Measurements from ENCODE around the gene DGCR6L.
"Not testable (repeated sequence)": the region's sequence is repeated elsewhere in the genome, so short reads cannot be mapped to it uniquely, and the experiment has no call there.

DGCR6L gene

DNA sequence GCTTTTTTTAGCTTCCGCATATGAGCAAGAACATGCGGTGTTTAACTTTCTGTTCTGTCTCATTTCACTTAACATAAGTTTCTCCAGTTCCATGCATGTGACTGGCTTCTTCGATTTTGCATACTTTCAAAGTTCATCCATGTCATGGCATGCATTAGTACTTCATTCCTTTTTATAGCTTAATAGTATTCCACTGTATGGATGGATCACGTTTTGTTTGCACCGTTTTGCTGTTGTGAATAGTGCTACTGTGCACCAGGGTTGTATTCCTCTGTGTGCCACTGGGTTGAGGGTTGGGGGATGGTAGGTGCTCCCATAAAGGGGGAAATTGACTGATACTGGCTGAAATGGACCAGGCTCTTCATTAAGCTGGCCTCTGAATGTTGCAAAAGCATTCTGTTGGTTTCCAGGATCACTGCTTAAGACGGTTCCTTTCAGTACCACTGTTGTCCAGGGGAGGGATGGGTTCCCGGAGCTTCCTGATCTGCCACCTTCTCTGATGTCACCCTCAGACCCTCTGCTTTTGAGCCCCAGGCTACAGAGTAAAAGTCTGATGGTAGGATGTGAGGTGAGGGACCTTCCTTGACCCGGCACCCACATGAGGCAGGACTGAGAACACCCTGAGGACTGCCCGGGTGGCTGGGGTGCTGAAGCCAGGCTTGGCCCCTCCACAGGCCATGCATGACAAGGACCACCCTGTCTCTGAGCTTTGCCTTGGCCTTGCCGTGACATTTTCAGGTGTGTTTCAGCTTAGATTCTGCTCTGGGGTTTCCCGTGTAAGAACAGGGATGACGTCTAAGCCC is 24.4 kb downstream of the DGCR6L start:
- Histone ChIP-seq H3K4me3 (ENCODE audit: low read depth in 1 of 2, low read length in 2 of 2) (no peak overlapping the region), H3K9me3 (ENCODE audit: control insufficient read depth in 1 of 2, low read length in 2 of 2) (no peaks in the 10 kb centered on the region), H3K36me3 (ENCODE audit: control insufficient read depth in 1 of 2, insufficient read depth in 2 of 2, low read length in 2 of 2) (no peaks in the 10 kb centered on the region), H3K27ac (ENCODE audit: low read length) (no peak overlapping the region), H3K27me3 (ENCODE audit: low read depth, low read length) (no peaks in the 10 kb centered on the region), H3K4me1 (ENCODE audit: control insufficient read depth in 1 of 2, insufficient read depth in 2 of 2, low read length in 2 of 2) (peaks cover 0 to 9% of the 10 kb centered on the region in 2 donors)

DNA sequence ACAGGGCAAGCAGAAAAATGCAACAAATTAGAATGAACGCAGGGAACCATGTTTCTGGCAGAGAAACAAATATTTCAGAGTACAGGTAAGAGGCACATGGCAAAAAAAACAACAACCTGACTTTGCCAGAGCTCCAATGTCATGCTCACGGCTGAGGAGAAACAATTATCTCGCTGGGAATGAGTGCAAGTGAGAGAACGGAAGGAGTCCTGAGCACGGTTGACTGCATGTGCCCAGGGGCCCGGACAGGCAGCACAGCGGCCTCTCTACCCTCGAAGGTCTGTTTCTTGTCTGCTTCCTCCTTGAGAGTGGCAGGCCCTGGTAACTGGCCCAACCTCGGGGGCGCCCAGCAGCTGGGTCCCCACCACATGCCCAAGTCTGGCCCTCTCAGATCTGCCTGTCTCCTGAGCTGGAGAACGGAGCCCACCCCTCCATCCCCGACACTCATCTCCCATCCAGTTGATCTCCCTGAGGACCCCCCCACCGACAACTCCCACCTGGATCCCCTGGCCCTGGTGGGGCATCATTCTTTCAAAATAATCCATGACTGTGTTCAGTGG is 27.1 kb downstream of the DGCR6L start:
- H3K9me3 ChIP-seq (ENCODE audit: control insufficient read depth in 1 of 2, low read length in 2 of 2): no peaks in the 10 kb centered on the region
- no peak overlapping the region for H3K27ac ChIP-seq (ENCODE audit: low read length)
- no peaks in the 10 kb centered on the region for H3K4me1 ChIP-seq (ENCODE audit: control insufficient read depth in 1 of 2, insufficient read depth in 2 of 2, low read length in 2 of 2)

DNA sequence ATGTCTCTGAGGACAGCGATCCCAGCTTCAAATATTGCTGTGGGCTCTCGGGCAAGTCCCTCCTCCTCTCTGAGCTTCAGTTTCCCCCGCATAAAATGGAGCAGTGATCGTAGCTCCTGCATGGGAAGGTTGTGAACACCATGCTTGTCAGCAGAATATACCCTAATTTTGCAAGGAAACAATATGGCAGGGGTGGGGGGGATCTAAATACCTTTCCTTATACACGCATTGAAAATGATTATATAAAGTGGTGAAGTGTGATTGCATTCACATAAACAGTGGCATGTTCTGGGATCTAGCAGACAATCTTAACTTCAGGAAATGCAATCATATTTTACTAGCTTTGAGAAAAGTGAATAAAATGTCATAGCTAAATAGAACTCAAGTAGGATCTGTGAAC is 27.8 kb downstream of the DGCR6L start:
- Histone ChIP-seq H3K4me3 (ENCODE audit: low read depth in 1 of 2, low read length in 2 of 2) (no peak overlapping the region), H3K27ac (ENCODE audit: low read length) (no peak overlapping the region), H3K27me3 (ENCODE audit: low read depth, low read length) (no peaks in the 10 kb centered on the region), H3K4me1 (ENCODE audit: control insufficient read depth in 1 of 2, insufficient read depth in 2 of 2, low read length in 2 of 2) (no peaks in the 10 kb centered on the region), H3K36me3 (ENCODE audit: control insufficient read depth in 1 of 2, insufficient read depth in 2 of 2, low read length in 2 of 2) (no peaks in the 10 kb centered on the region), H3K9me3 (ENCODE audit: control insufficient read depth in 1 of 2, low read length in 2 of 2) (no peaks in the 10 kb centered on the region)

More for the DNA sequence above, 27.1 kb downstream of the DGCR6L start:
- no peak overlapping the region for H3K4me3 ChIP-seq (ENCODE audit: low read depth in 1 of 2, low read length in 2 of 2)
- no peaks in the 10 kb centered on the region for H3K36me3 ChIP-seq (ENCODE audit: control insufficient read depth in 1 of 2, insufficient read depth in 2 of 2, low read length in 2 of 2)
- H3K27me3 ChIP-seq (ENCODE audit: low read depth, low read length): no peaks in the 10 kb centered on the region

DNA sequence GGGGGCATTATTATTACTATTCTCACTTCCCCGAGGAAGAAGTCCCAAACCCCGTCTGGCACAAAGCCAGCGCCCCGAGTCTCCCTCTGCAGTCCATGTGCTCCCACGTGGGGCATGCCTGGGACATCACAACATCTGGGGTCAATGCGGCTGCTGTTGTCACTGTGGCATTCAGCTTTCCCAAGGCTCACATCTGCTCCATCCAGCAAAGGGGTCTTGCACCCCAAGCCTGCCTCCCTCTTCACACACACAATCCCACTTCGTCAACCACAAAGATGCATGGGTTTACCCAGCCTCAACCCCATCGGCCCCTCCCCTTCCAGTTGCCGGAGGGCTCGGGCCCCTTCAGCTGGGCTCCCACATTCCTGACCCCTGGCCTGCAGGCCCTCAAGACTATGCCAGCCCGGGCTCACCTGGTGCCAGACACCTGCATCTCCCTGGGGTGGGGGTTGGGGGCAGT is 28.2 kb downstream of the DGCR6L start:
- H3K36me3 ChIP-seq (ENCODE audit: control insufficient read depth in 1 of 2, insufficient read depth in 2 of 2, low read length in 2 of 2): no peaks in the 10 kb centered on the region
- no peak overlapping the region for H3K27ac ChIP-seq (ENCODE audit: low read length)
- no peaks in the 10 kb centered on the region for H3K4me1 ChIP-seq (ENCODE audit: control insufficient read depth in 1 of 2, insufficient read depth in 2 of 2, low read length in 2 of 2)
- no peaks in the 10 kb centered on the region for H3K9me3 ChIP-seq (ENCODE audit: control insufficient read depth in 1 of 2, low read length in 2 of 2)
- no peaks in the 10 kb centered on the region for H3K27me3 ChIP-seq (ENCODE audit: low read depth, low read length)
- H3K4me3 ChIP-seq (ENCODE audit: low read depth in 1 of 2, low read length in 2 of 2): no peak overlapping the region

DNA sequence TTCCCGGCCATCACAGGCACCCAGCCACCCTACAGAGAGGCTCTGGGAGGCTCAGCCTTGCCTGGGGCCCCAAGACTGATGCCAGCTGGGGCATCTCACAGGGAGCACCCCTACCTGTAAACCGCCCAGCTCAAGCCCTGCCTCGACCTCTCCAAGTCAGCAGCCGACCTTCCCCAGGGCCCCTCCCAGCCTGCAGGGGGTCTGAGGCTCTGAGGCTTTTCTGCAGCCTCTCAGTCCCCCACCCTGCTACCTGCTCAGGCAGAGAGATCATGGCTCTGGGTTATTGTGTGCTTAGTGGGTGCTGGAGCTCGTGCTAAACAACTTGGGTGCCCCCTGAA is 28.6 kb downstream of the DGCR6L start:
- no peak overlapping the region for H3K4me3 ChIP-seq (ENCODE audit: low read depth in 1 of 2, low read length in 2 of 2)
- H3K9me3 ChIP-seq (ENCODE audit: control insufficient read depth in 1 of 2, low read length in 2 of 2): no peaks in the 10 kb centered on the region
- H3K36me3 ChIP-seq (ENCODE audit: control insufficient read depth in 1 of 2, insufficient read depth in 2 of 2, low read length in 2 of 2): no peaks in the 10 kb centered on the region
- H3K27me3 ChIP-seq (ENCODE audit: low read depth, low read length): no peaks in the 10 kb centered on the region
- H3K4me1 ChIP-seq (ENCODE audit: control insufficient read depth in 1 of 2, insufficient read depth in 2 of 2, low read length in 2 of 2): no peaks in the 10 kb centered on the region
- no peak overlapping the region for H3K27ac ChIP-seq (ENCODE audit: low read length)

DNA sequence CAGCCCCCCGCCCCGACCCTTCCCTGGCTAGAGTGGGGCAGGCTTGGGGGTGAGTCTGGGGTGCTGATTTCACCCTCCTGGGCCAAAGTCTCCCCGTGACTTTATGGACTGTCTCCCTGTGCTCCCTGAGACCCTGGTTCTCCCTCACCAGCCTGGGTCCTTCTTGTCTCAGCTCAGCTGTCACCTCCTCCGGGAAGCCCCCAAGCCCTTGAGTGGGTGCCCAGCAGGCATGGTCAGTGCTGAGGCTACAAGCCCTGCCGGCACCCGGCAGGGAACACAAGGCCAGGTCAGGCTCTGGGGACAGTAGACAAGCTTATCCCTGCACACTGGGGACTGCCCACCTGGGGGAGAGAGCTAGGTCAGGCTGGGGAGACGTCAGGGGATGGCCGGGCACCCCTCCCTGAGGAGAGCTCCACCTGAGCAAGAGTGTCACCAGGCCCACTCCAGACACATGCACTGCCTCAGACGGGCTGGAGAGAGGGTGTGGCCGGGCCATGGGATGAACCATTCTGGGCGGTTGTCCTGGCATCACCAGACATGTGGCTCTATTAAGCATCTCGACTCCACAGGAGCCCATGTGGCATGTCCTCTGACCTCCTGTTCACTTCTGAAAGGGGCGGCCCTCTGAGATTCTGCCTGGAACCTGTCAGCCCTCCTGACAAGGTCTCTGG is 29.1 kb downstream of the DGCR6L start:
- no peaks in the 10 kb centered on the region for H3K9me3 ChIP-seq (ENCODE audit: control insufficient read depth in 1 of 2, low read length in 2 of 2)
- no peak overlapping the region for H3K27ac ChIP-seq (ENCODE audit: low read length)
- H3K36me3 ChIP-seq (ENCODE audit: control insufficient read depth in 1 of 2, insufficient read depth in 2 of 2, low read length in 2 of 2): no peaks in the 10 kb centered on the region
- no peak overlapping the region for H3K4me3 ChIP-seq (ENCODE audit: low read depth in 1 of 2, low read length in 2 of 2)
- H3K27me3 ChIP-seq (ENCODE audit: low read depth, low read length): no peaks in the 10 kb centered on the region
- no peaks in the 10 kb centered on the region for H3K4me1 ChIP-seq (ENCODE audit: control insufficient read depth in 1 of 2, insufficient read depth in 2 of 2, low read length in 2 of 2)

DNA sequence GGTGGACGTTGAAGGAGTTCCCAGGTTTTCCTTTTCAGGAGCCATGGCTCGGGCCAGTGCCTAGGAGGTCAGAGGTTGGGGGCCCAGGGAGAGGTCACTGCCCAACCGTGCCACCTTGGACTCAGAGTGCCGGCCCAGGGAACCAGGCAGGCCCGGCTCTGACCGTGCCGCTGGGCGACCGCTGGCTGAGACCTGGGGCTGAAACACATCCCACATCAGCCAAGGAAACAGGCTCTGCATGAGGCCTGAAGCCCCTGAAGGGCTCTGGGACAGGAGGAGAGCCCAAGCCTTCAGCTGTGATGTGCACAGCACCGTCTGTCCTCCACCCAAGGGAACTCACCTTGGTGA is 29.8 kb downstream of the DGCR6L start:
- Histone ChIP-seq H3K27me3 (ENCODE audit: low read depth, low read length) (no peaks in the 10 kb centered on the region), H3K4me3 (ENCODE audit: low read depth in 1 of 2, low read length in 2 of 2) (no peak overlapping the region), H3K4me1 (ENCODE audit: control insufficient read depth in 1 of 2, insufficient read depth in 2 of 2, low read length in 2 of 2) (no peaks in the 10 kb centered on the region), H3K36me3 (ENCODE audit: control insufficient read depth in 1 of 2, insufficient read depth in 2 of 2, low read length in 2 of 2) (no peaks in the 10 kb centered on the region), H3K9me3 (ENCODE audit: control insufficient read depth in 1 of 2, low read length in 2 of 2) (no peaks in the 10 kb centered on the region), H3K27ac (ENCODE audit: low read length) (no peak overlapping the region)

DNA sequence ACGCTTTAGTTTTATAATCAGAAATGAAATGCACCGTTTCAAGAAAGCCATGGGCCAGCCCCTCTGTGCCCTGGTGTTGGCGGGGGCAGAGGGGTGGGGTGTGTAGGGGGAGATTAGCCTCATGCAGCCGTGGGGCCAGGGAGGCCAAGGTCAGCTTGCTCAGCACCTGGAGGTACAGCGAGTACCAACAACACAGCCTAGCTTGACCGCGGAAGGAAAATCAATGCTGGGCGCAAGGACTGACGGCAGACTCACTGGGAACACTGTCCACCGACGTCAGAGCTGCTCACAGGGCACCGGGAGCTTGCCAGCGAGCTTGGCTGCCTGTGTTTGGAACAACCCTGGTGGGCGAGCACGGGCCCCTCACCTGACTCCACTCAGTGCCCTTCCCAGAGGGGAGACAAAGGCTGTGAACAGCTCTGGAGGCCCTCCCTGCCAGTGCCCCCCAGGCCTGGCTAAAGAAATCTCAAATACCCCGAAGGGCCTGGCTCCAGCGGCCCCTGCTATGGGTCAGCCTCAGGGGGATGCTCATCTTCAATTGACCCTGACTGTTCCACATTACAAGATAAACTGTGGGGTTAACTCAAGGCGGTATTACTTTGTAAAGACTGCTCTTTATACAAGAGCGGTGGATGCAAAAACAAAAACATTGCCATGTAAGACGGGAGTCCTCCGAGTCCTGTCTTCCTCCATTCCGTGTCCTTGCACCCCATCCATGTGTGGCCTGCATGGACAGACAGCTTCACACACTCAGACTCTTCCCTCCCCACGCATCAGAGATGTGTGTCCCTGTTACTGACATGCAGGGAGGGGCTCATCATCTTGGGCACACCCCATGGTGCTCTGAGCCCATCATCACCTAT is 30.4 kb downstream of the DGCR6L start:
- not testable (repeated sequence) for H3K27ac ChIP-seq (ENCODE audit: low read length); H3K36me3 ChIP-seq (ENCODE audit: control insufficient read depth in 1 of 2, insufficient read depth in 2 of 2, low read length in 2 of 2); H3K27me3 ChIP-seq (ENCODE audit: low read depth, low read length); H3K9me3 ChIP-seq (ENCODE audit: control insufficient read depth in 1 of 2, low read length in 2 of 2); H3K4me1 ChIP-seq (ENCODE audit: control insufficient read depth in 1 of 2, insufficient read depth in 2 of 2, low read length in 2 of 2); H3K4me3 ChIP-seq (ENCODE audit: low read depth in 1 of 2, low read length in 2 of 2)

DNA sequence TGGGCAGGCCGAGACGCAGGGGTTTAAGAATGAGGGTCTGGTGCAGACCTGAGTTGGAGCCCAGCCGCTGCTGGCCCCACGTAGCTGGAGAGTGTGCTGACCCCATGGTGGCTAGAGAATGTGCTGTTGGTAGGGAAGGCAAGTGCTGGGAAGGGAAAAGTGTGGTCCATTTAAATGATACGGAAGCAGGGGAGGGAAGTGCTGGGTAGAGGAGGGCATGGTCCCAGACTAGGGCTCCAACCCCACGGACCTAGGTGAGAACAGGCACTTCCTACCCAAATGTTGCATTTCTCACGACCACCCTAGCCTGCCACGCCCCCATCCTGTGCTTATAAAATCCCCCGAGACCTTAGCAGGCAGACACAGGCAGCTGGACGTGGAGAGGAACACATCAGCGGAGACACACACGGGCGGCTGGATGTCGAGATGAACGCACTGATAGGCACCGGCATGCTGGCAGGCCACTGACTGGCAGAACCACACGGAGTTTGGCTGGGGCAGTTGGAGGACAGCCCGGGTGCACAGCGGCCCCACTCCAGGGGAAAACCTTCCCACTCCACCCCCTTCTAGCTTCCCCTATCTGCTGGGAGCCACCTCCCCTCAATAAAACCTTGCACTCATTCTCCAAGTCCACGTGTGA is 33.0 kb downstream of the DGCR6L start:
- not testable (repeated sequence) for H3K36me3 ChIP-seq (ENCODE audit: control insufficient read depth in 1 of 2, insufficient read depth in 2 of 2, low read length in 2 of 2); H3K4me1 ChIP-seq (ENCODE audit: control insufficient read depth in 1 of 2, insufficient read depth in 2 of 2, low read length in 2 of 2); H3K9me3 ChIP-seq (ENCODE audit: control insufficient read depth in 1 of 2, low read length in 2 of 2); H3K27ac ChIP-seq (ENCODE audit: low read length); H3K27me3 ChIP-seq (ENCODE audit: low read depth, low read length); H3K4me3 ChIP-seq (ENCODE audit: low read depth in 1 of 2, low read length in 2 of 2)

DNA sequence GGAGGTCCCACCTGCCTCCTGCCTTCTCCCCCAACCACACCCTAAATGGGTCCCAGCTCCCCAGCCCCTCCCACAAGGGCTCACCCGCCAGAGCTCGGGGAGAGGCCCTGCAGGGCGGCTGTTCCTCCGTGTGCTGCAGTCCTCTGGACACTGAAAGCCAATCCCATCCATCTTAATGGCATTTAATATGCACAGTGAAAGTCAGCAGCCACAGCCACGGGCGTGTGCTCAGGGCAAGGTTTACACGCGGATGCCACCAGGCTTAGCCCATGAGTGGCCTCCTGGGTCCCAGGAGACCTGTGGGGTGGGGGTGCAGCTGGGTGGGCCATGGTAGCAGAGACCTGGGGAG is 33.6 kb downstream of the DGCR6L start:
- not testable (repeated sequence) for H3K36me3 ChIP-seq (ENCODE audit: control insufficient read depth in 1 of 2, insufficient read depth in 2 of 2, low read length in 2 of 2); H3K27ac ChIP-seq (ENCODE audit: low read length); H3K4me3 ChIP-seq (ENCODE audit: low read depth in 1 of 2, low read length in 2 of 2); H3K27me3 ChIP-seq (ENCODE audit: low read depth, low read length); H3K4me1 ChIP-seq (ENCODE audit: control insufficient read depth in 1 of 2, insufficient read depth in 2 of 2, low read length in 2 of 2); H3K9me3 ChIP-seq (ENCODE audit: control insufficient read depth in 1 of 2, low read length in 2 of 2)

Measured in muscle layer of duodenum (tissue), 2 donors.